Hematopoietic multipotent progenitor cell treated with erythropoietin and hydrocortisone succinate and interleukin-3 and kit ligand, for 6 days (in vitro differentiated cells): ENCODE measurements around the gene ARHGAP26.

Experiments used
- DNase-seq: peaks from one replicate; pipeline ENCODE4 v3.0.0-alpha.2; 2015

Gene ARHGAP26

DNA sequence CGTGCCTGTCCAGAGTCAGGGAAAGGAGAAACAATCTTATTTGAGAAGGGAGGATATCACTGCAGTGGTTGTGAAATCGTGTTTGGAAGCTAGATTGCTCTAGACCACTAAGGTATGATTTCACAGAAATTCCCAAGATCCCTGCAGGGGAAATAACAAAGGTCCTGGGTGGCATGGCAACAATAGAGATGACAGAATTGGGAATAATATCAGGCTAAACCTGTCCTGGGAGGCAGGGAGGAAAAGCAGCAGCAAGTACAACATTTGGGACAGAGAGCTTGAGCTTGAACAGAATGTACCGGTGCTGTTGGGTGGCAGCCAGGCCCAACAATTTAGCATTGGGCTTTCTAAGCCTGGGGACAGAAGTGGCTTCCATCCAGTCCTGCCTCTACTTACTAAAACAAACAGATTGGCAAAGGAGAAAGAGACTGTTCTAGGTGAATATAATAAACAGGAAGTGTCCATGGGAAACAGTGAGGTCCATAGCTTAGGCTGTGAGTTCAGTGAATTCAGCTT lies 17.0 kb upstream of the ARHGAP26 start:
- DNase-seq, result no peak

- no peak for DNase-seq
These were observed 16.1 kb upstream of the ARHGAP26 start for GRCh38 chr5:142754031-142754430.

GRCh38 chr5:142756576-142756975 lies 13.6 kb upstream of the ARHGAP26 start:
- DNase-seq, result no peak

DNA sequence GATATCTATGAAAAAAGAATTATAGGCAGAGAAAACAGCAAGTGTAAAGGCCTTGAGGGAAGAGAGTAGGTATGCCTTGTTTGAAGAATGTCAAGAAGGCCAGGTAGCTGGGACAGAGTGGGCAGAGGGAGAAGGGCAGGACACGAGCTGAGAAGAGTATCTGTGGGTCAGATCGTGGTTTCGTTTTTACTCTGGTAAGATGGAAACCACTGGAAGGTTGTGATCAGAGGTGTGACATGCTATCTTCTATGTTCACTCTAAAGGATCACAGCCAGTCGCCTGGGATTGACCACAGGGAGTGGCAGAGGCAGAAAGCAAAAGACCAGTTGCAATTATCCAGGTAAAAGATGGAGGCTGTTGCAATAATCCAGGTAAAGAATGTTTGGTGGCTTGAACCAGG lies 12.6 kb upstream of the ARHGAP26 start:
- no peak for DNase-seq

- DNase-seq, result no peak
These were observed 11.9 kb upstream of the ARHGAP26 start for GRCh38 chr5:142758062-142758795.

- no peak for DNase-seq
These were observed 11.4 kb upstream of the ARHGAP26 start for GRCh38 chr5:142758796-142759145.

DNA sequence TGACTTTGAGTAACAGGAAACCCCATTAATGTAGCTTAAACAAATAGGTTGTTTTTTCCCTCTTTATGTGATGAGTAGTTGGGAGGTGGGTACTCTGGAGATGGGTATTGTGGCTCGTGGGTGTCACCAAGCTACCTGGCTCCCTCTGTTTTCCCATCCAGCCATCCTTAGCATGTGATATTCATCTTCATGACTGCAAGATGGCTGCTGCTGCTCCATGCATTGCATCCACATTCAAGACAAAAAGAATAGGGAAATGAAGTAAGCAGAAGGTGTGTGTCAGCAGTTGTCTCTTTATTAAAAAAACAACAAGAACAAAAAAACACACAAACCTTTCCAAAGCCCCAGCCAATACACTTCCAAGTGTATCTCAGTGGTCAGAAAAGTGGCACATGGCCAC lies 6.5 kb upstream of the ARHGAP26 start:
- DNase-seq, result no peak

- DNase-seq, result no peak
These were observed 3.0 kb upstream of the ARHGAP26 start for GRCh38 chr5:142767178-142767577.

- no peak for DNase-seq
These were observed 2.3 kb upstream of the ARHGAP26 start for GRCh38 chr5:142767911-142768310.

GRCh38 chr5:142769251-142769792 lies 855 bp upstream of the ARHGAP26 start:
- DNase-seq, result peak; percentile 31

DNA sequence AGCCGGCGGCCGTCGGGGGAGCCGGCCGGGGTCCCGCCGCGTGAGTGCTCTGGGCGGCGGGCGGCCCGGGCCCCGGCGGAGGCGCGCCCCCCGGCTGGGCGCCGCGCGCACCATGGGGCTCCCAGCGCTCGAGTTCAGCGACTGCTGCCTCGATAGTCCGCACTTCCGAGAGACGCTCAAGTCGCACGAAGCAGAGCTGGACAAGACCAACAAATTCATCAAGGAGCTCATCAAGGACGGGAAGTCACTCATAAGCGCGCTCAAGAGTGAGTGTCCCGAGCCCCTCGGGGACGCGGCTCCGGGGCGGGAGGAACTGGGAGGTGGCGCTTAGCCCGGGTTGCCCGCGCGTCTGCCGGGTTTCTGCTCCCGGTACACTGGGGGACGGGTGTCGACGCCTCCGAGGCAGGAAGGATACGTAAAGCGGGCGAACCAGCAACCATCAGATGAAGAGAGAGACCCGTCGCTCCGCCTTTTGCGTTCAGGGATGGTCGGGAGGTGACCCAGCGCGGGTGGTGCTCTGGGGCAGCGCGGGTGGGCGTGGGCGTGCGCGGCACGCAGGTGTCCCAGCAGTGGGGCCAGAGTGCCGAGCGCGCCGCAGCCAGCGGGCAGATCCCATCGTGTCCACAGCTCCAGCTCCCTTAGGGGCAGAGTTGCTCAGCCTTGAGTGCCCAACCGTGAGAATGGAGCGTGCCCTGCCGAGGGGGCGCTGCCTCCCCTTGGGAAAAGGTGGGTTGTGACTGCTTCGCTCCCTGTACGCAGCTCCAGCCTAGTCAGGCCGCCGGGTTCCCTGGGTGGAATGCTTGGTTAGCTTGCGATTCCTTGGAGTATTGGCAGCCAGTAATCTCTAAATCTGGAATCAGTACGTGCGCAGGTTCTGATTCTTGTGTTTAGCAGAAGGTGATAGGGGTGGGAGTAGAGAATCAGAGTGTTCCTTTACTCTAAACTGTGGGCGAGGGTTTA lies 753 bp downstream of the ARHGAP26 start:
- peak; percentile 60 for DNase-seq

DNA sequence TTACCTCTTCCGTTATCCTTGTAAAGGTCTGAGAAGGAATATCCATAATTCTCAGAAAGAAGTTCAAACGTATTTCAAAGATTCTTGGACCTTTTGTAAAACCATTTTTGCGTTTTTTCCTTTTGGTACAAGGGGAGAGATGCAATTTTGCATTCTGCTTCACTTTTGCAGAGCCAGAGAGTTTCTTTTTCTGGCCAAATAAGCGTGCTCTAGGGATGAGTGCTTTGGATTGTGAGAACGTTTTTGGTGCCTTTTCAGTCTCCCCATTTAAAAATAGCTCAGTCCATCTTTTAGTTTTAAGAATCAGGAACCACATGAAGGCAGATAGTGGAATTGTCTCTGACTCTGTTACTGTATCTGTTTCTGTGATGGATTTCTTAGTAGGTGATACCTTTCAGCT lies 1.5 kb downstream of the ARHGAP26 start:
- no peak for DNase-seq

DNA sequence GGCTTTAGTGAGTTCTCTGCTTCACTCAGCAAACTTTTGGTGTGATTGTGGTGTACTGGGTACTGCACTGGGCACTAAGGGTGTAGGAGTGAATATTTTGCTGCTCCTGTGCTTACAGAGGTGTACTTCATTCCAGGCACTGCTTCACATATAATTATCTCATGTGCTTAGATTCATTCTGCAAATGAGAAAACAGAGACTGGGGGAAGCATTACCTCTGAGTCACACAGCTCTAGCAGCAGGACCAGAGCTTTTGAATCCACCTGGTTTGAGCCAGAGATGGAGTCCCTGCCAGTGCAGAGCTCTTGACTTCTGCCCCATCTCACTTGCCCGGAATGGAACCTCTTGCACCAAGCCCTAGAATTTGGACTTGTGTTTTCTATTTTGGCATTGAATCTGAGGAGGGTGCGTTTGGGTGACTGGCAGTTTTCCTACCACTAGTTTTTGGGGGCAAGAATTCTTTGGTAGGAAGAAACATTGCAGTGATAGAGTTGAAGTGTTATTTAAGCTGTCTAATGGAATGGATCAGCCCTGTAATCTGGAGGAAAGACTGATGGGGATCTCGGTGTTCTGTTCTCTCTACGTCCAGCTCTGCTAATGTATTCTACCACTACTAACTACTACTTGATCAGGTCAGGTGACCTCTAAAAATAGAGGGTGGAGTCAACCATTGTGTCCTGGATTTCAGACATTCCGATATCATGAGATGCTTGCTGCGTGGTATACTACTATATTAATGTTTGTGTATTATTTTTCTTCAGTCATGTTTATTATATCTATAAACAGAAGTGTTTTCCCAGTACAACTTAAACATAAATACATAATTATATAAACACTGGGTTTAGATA lies 2.5 kb downstream of the ARHGAP26 start:
- no peak for DNase-seq

DNA sequence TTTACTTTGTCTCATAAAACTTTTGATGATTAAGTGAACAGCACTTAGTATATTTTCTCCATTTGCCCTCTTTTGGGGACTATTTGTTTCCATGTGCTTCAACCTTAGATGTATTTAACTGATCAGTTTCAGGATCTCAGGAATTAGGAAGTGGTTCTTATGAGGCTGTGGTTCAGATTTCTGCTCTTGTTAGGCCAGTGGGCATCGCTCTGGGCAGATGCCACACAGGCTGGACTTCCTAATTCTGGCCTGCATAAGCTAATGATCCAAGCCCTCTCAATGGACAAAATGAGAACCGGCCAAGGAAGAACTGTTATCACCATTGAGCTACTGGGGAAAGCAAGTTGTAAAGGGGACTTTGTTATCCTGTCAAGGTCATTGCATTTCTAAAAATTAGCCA lies 6.9 kb downstream of the ARHGAP26 start:
- DNase-seq, result no peak

- no peak for DNase-seq
These were observed 7.7 kb downstream of the ARHGAP26 start for GRCh38 chr5:142777850-142778249.

GRCh38 chr5:142779163-142779840 lies 9.1 kb downstream of the ARHGAP26 start:
- DNase-seq, result peak; percentile 42

GRCh38 chr5:142780871-142781270 lies 10.7 kb downstream of the ARHGAP26 start:
- DNase-seq, result no peak

- no peak for DNase-seq
These were observed 12.9 kb downstream of the ARHGAP26 start for GRCh38 chr5:142782976-142783530.

DNA sequence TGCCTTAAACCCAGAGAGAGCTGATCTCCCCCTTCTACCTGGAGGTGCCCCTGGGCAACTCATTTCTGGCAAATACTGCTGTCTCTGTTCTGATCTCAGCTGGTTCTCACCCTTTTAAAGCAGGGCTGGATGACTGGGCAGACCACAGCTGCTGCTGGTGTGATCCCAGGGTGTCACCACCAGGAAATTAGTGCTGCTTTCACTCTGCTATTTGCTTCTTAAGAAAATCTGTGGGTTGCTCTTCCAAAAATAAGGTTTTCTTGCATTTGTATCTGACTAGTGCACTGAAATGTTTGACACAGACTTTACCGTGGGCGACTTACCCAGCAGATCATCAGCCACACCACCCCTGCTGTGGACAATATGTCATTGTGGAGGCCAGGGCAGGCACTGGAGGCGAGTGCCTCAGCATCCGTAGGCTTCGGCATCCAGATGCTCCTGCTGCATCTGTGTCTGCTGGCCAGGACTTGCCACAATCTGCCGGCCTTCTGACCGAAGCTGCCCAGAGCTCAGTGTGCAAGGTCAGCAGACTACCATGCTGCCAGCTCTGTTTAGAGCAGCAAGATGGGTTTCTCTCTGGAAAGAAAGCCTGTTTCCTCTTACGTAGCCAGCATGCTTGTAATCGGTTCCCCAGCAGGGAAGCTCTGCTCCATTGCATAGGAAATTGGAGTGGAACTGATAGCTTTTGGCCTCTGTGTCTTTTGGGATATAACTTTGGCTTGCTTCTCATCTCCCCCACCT lies 13.6 kb downstream of the ARHGAP26 start:
- no peak for DNase-seq

DNA sequence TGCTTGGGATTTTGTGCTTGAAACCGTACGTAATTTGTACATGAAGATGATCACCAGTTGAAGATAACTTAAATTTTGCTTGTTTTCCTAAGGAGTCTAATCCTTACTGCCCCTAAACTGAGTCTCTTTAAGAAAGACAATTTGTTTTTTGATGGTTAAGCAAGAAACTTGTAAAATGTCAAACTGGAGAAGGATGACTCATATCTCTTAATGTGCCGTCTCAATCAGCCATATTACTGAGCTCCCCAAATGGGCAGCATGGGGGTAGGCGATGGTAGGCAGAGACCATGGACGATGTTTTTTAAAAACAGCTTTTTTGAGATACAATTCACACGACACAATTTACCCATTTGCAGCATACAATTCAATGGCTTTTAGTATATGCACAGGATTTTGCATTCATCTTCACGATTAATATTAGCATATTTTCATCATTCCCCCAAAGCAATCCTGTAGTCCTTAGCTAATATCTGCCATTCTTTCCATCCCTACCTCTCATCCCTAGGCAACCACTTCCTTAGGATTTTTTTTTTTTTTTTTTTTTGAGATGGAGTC lies 14.3 kb downstream of the ARHGAP26 start:
- no peak for DNase-seq

GRCh38 chr5:142785206-142785605 lies 15.0 kb downstream of the ARHGAP26 start:
- no peak for DNase-seq
